Nephron (organoid): ENCODE results near the gene CLTCL1.

Experiments
- H3K27ac Mint-ChIP-seq, 3 experiments: 2 replicates each; pipeline ENCODE4 v1.8.0; 2020; ENCODE audit warnings: mixed read lengths in 3 of 3, mild to moderate bottlenecking in 2 of 3, moderate library complexity in 1 of 3
- H3K27me3 Mint-ChIP-seq: 2 replicates; pipeline ENCODE4 v1.8.0; 2021; ENCODE audit warnings: low read depth, mild to moderate bottlenecking, moderate library complexity, mixed read lengths
- H3K36me3 Mint-ChIP-seq: 2 replicates; pipeline ENCODE4 v1.8.0; 2020; ENCODE audit warnings: low read depth, mixed read lengths
- H3K4me1 Mint-ChIP-seq: 2 replicates; pipeline ENCODE4 v1.8.0; 2020; ENCODE audit warnings: mixed read lengths
- H3K4me3 Mint-ChIP-seq, 3 experiments: 2 replicates each; pipeline ENCODE4 v1.8.0; 2020; ENCODE audit warnings: mild to moderate bottlenecking in 3 of 3, mixed read lengths in 3 of 3, moderate library complexity in 2 of 3
- H3K9me3 Mint-ChIP-seq: 2 replicates; pipeline ENCODE4 v1.8.0; 2020; ENCODE audit warnings: mixed read lengths
- TF ChIP-seq, protein P1 (sequence below), 3 experiments: fragments of 200-600 bp; sonication (generic); IDR thresholded peaks; one replicate each; pipeline ENCODE4 v1.5.0; 2021; ENCODE audit warnings: antibody characterized with exemption in 3 of 3; ENCODE audit not compliant: unreplicated experiment in 3 of 3

CLTCL1 gene

DNA sequence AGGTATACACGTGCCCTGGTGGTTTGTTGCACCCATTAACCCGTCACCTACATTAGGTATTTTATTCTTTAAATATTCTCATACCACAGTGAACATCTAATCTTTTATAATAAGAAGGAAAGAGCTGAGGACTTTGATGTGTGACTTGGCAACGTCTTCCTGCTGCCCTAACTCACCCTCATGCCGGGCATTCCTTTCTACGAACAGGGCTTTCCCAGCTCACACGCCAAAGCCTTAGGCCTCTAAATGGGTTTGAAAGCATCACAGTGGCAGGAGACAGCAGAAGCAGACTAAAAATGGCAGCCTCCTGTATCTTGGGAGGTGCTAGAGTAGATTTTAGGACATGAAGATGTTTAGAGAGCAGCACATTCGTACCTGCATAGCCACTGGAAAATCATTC is 52.6 kb downstream of the CLTCL1 start:
- Mint-ChIP-seq H3K27ac (no peak overlapping the region), H3K4me1 (no peaks in the 10 kb centered on the region), H3K4me3 (no peak overlapping the region), H3K36me3 (peaks cover 3% of the 10 kb centered on the region), H3K9me3 (no peaks in the 10 kb centered on the region), H3K27me3 (no peaks in the 10 kb centered on the region)
- TF ChIP-seq, protein P1, sequence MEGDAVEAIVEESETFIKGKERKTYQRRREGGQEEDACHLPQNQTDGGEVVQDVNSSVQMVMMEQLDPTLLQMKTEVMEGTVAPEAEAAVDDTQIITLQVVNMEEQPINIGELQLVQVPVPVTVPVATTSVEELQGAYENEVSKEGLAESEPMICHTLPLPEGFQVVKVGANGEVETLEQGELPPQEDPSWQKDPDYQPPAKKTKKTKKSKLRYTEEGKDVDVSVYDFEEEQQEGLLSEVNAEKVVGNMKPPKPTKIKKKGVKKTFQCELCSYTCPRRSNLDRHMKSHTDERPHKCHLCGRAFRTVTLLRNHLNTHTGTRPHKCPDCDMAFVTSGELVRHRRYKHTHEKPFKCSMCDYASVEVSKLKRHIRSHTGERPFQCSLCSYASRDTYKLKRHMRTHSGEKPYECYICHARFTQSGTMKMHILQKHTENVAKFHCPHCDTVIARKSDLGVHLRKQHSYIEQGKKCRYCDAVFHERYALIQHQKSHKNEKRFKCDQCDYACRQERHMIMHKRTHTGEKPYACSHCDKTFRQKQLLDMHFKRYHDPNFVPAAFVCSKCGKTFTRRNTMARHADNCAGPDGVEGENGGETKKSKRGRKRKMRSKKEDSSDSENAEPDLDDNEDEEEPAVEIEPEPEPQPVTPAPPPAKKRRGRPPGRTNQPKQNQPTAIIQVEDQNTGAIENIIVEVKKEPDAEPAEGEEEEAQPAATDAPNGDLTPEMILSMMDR (IDR thresholded peaks at IDR 0.05; ENCODE audit: unreplicated experiment in 3 of 3), result no peak

DNA sequence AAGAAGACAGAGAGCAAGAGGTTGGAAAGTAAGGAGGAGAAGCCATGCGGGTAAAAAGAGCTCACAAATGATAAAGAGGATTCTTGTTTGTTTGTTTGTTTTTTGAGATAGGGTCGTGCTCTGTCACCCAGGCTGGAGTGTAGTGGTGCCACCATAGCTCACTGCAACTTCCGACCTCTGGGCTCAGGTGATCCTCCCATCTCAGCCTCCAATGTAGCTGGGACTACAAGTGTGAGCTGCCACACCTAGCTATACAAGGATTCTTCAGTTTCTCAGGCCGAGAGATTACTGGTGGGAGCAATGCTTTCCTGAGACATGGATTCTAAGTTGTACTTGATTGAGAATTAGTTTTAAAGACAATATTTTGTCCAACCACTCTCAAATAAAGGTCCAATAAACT is 55.6 kb downstream of the CLTCL1 start:
- Mint-ChIP-seq H3K4me3 (no peak overlapping the region), H3K9me3 (no peaks in the 10 kb centered on the region), H3K27me3 (no peaks in the 10 kb centered on the region), H3K36me3 (peaks cover 20% of the 10 kb centered on the region), H3K27ac (no peak overlapping the region), H3K4me1 (no peaks in the 10 kb centered on the region)
- TF ChIP-seq, protein P1 (IDR thresholded peaks at IDR 0.05; ENCODE audit: unreplicated experiment in 3 of 3), result no peak

GRCh38 chr22:19234126-19234896 is 57.2 kb downstream of the CLTCL1 start:
- no peak overlapping the region for H3K4me3 Mint-ChIP-seq
- H3K27me3 Mint-ChIP-seq, result no peaks in the 10 kb centered on the region
- no peaks in the 10 kb centered on the region for H3K9me3 Mint-ChIP-seq
- H3K27ac Mint-ChIP-seq, result no peak overlapping the region
- H3K36me3 Mint-ChIP-seq, result peaks cover 22% of the 10 kb centered on the region
- TF ChIP-seq, protein P1 (IDR thresholded peaks at IDR 0.05; ENCODE audit: unreplicated experiment in 3 of 3), result no peak
- no peaks in the 10 kb centered on the region for H3K4me1 Mint-ChIP-seq

- Mint-ChIP-seq H3K27me3 (no peaks in the 10 kb centered on the region), H3K36me3 (peaks cover 26% of the 10 kb centered on the region), H3K27ac (no peak overlapping the region), H3K4me1 (no peaks in the 10 kb centered on the region), H3K9me3 (no peaks in the 10 kb centered on the region), H3K4me3 (no peak overlapping the region)
- TF ChIP-seq, protein P1 (IDR thresholded peaks at IDR 0.05; ENCODE audit: unreplicated experiment in 3 of 3), result no peak
These were observed 58.3 kb downstream of the CLTCL1 start for GRCh38 chr22:19233189-19233661.

DNA sequence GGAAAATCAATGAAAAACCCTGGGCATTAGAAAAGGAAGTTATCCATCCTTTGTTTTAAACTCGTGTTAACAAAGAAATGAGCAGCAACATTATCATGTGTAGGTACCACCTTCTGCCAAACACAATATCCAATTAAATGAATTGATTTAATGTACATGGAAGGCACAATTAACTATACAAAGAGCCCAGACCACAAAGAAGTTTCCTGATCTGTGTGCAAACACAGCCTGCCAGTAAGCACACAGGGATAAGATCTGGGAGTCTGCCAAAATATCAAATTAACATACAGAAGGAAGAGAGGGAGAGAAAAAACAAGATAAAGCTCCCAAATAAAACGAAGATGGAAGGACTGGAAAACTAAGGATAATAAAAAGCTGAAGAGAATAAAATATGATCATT is 58.9 kb downstream of the CLTCL1 start:
- H3K27ac Mint-ChIP-seq, result no peak overlapping the region
- H3K9me3 Mint-ChIP-seq, result no peaks in the 10 kb centered on the region
- no peaks in the 10 kb centered on the region for H3K27me3 Mint-ChIP-seq
- no peak overlapping the region for H3K4me3 Mint-ChIP-seq
- TF ChIP-seq, protein P1 (IDR thresholded peaks at IDR 0.05; ENCODE audit: unreplicated experiment in 3 of 3), result no peak
- H3K36me3 Mint-ChIP-seq, result peaks cover 30% of the 10 kb centered on the region
- H3K4me1 Mint-ChIP-seq, result no peaks in the 10 kb centered on the region

GRCh38 chr22:19231986-19232385 is 59.5 kb downstream of the CLTCL1 start:
- no peaks in the 10 kb centered on the region for H3K27me3 Mint-ChIP-seq
- no peak overlapping the region for H3K4me3 Mint-ChIP-seq
- H3K4me1 Mint-ChIP-seq, result no peaks in the 10 kb centered on the region
- H3K27ac Mint-ChIP-seq, result no peak overlapping the region
- TF ChIP-seq, protein P1 (IDR thresholded peaks at IDR 0.05; ENCODE audit: unreplicated experiment in 3 of 3), result no peak
- H3K36me3 Mint-ChIP-seq, result peaks cover 30% of the 10 kb centered on the region
- no peaks in the 10 kb centered on the region for H3K9me3 Mint-ChIP-seq
